Thoracic aorta (tissue), 2 donors: Measurements from ENCODE around the gene MUC20. TPM values are rescaled to one million over a fixed set of nuclear protein-coding genes. Genes with fewer than 3 reads are reported as not detected.

Experiments
- ATAC-seq: fragments of 150-250 bp; one replicate; pipeline ENCODE4 v1.8.0; 2017; ENCODE audit warnings: low read depth; ENCODE audit not compliant: insufficient number of reproducible peaks, low FRiP score
- DNase-seq: peaks from one replicate; pipeline ENCODE4 v3.0.0-alpha.2; 2020; ENCODE audit warnings: low spot score
- H3K27ac ChIP-seq, 2 donors: fragments of 200-600 bp; sonication (generic); 1 replicate in 1 of 2; 2 replicates in 1 of 2; pipeline ENCODE4 v1.5.1; 2016; ENCODE audit warnings: mild to moderate bottlenecking in 2 of 2, moderate library complexity in 2 of 2
- H3K27me3 ChIP-seq: fragments of 200-600 bp; sonication (generic); replicated peaks from 2 replicates; pipeline ENCODE4 v1.6.0; 2016; ENCODE audit warnings: mild to moderate bottlenecking; ENCODE audit not compliant: insufficient read depth
- H3K36me3 ChIP-seq: fragments of 200-600 bp; sonication (generic); one replicate; pipeline ENCODE4 v1.5.1; 2016
- H3K4me1 ChIP-seq, 2 donors: fragments of 200-600 bp; sonication (generic); 1 replicate in 1 of 2; 2 replicates in 1 of 2; pipeline versions ENCODE4 v1.5.1 to v1.6.0; 2016; ENCODE audit warnings: low read depth in 2 of 2, mild to moderate bottlenecking in 1 of 2; ENCODE audit not compliant: control insufficient read depth in 1 of 2
- H3K4me3 ChIP-seq: fragments of 200-600 bp; sonication (generic); 2 replicates; pipeline ENCODE4 v1.5.1; 2016; ENCODE audit warnings: mild to moderate bottlenecking
- H3K9me3 ChIP-seq: fragments of 200-600 bp; sonication (generic); 2 replicates; pipeline ENCODE4 v1.5.1; 2016
- CTCF ChIP-seq: fragments of 200-600 bp; sonication (generic); IDR thresholded peaks from one replicate; pipeline ENCODE4 v1.5.1; 2019; ENCODE audit warnings: antibody characterized with exemption
- total RNA-seq, 2 donors: library from RNA; depleted of rRNA; stranded (reverse); fragments of >200 nt; gene quantifications; one replicate each; pipeline versions ENCODE4 v1.1.0 to v1.2.3, GENCODE V29; 2016

Gene MUC20
- total RNA-seq, 2 donors from 2014 or later: 3.4 to 6.8 TPM

DNA sequence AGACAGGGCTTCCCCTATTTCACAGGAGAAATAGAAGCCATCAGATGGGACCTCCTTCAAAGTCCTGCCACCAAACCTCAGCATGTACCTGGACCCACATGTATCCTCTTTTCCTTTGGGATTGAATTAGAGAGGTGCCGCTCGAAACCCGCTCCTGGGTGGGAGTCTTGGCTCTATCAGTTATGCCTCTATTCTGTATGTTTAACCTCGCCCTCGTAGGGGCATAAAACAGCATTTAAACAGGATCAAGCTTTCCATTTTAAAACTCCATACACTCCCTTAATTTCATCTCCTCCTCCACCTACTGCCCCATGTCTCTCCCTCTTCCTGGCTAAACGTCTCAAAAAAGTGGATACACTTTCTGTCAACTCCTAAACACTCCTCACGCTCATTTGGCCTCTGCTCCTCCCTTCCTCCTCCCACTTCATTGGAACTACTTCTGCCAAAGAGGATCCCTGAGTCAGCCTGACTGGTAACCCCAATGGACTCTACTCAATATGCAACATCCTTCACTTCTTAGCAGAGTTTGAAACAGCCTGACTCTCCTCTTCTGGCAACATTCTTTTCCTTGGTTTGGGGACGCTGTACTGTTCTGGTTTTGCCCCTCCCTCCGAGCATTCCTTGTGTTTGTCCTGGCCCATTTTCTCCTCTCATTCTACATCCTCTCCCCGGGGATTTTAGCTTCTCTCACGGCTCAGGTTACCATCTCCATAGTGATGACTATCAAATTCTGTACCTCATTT lies 23.0 kb upstream of the MUC20 start:
- no peak for TF ChIP-seq CTCF
- no peaks in the 10 kb centered on the region for H3K9me3 ChIP-seq
- no peak overlapping the region for H3K4me3 ChIP-seq
- H3K27me3 ChIP-seq: no peaks in the 10 kb centered on the region
- ATAC-seq (no peak), DNase-seq (no peak)
- no peak overlapping the region for H3K27ac ChIP-seq
- peaks cover 36% of the 10 kb centered on the region for H3K36me3 ChIP-seq
- no peaks in the 10 kb centered on the region for H3K4me1 ChIP-seq

- Histone ChIP-seq H3K4me1 (no peaks in the 10 kb centered on the region), H3K9me3 (no peaks in the 10 kb centered on the region), H3K27ac (no peak overlapping the region), H3K36me3 (peaks cover 32% of the 10 kb centered on the region), H3K27me3 (no peaks in the 10 kb centered on the region), H3K4me3 (no peak overlapping the region)
- TF ChIP-seq CTCF: no peak
- no peak for ATAC-seq
- DNase-seq: no peak
These were observed 22.5 kb upstream of the MUC20 start for GRCh38 chr3:195698325-195698646.

- H3K4me1 ChIP-seq: no peaks in the 10 kb centered on the region
- no peaks in the 10 kb centered on the region for H3K27me3 ChIP-seq
- ATAC-seq (no peak), DNase-seq (no peak)
- no peak overlapping the region for H3K4me3 ChIP-seq
- H3K36me3 ChIP-seq: peaks cover 27% of the 10 kb centered on the region
- H3K9me3 ChIP-seq: no peaks in the 10 kb centered on the region
- H3K27ac ChIP-seq: no peak overlapping the region
- TF ChIP-seq CTCF: no peak
These were observed 22.0 kb upstream of the MUC20 start for GRCh38 chr3:195698647-195699387.

DNA sequence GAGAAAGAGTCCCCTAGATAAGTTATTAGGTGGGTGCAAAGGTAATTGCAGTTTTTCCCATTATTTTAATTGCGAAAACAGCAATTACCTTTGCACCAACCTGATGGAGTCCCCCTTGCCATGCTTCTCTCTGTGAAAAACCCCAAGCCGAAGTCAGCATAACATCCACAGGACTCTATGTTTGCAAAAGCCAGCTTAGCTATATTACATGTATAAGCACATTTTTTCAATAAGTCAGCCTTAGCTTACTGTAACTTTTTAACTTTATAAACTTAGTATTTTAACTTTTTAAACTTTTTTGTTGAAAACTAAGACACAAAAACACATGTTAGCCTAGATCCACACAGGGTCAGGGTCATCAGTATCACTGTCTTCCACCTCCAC lies 21.4 kb upstream of the MUC20 start:
- no peak overlapping the region for H3K4me3 ChIP-seq
- H3K27ac ChIP-seq: no peak overlapping the region
- DNase-seq: no peak
- TF ChIP-seq CTCF: no peak
- no peaks in the 10 kb centered on the region for H3K27me3 ChIP-seq
- ATAC-seq: no peak
- peaks cover 21% of the 10 kb centered on the region for H3K36me3 ChIP-seq
- no peaks in the 10 kb centered on the region for H3K4me1 ChIP-seq
- H3K9me3 ChIP-seq: no peaks in the 10 kb centered on the region

DNA sequence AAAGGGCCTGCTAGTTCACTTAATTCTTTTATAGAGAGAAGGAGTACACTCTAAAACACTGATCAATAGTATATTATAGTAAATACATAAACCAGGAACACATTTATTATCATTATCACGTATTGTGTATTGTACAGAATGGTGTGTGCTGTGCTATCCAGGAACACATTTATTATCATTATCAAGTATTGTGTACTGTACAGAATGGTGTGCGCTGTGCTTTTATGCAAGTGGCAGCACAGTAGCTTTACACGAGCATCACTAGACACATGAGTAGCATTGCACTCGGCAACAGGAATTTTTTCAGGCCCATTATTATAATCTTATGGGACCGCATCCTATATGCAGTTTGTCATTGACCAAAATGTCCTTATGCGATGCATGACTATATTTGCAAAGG lies 20.9 kb upstream of the MUC20 start:
- H3K4me3 ChIP-seq: no peak overlapping the region
- TF ChIP-seq CTCF: no peak
- ATAC-seq: no peak

More for the DNA sequence above, 20.9 kb upstream of the MUC20 start:
- no peaks in the 10 kb centered on the region for H3K4me1 ChIP-seq
- no peak for DNase-seq
- no peaks in the 10 kb centered on the region for H3K9me3 ChIP-seq
- H3K27me3 ChIP-seq: no peaks in the 10 kb centered on the region
- no peak overlapping the region for H3K27ac ChIP-seq
- peaks cover 16% of the 10 kb centered on the region for H3K36me3 ChIP-seq
